ENCODE measurements around the gene LEFTY1.
"Not testable (repeated sequence)": the region's sequence is repeated elsewhere in the genome, so short reads cannot be mapped to it uniquely, and the experiment has no call there.

LEFTY1 gene

DNA sequence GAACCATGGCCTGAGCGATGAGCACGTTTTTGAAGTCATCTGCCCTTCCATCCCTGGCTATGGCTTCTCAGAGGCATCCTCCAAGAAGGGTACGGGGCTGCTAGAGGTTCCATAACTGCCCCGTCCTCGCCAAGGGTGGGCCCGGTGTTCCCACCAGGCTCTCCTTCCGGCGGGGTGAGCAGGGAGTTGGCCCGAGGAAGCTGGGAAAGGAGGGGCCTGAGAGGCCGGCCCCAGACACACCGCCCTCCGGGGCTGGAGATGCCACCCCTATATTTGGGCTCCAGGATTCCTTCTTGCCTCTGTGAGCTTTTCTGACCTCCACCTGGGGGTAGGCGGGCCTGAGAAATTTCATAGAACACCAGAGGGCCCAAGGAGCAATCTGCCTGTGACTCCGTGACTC, 50.2 kb downstream of the LEFTY1 start:
- no peak overlapping the region for H3K4me3 ChIP-seq (ENCODE audit: low read depth in 1 of 2, low read length in 1 of 2)
- peaks cover 18 to 22% of the 10 kb centered on the region in 2 experiments for H3K4me1 ChIP-seq (ENCODE audit: control insufficient read depth in 1 of 2, insufficient read depth in 1 of 2, low read depth in 1 of 2, low read length in 1 of 2)
- no peak for TF ChIP-seq CTCF (IDR thresholded peaks at IDR 0.05)

GRCh38 chr1:225836296-225836695, 52.6 kb downstream of the LEFTY1 start:
- H3K9me3 ChIP-seq; H3K4me3 ChIP-seq (ENCODE audit: low read depth in 1 of 2, low read length in 1 of 2); H3K27me3 ChIP-seq; H3K36me3 ChIP-seq: not testable (repeated sequence)
- peak overlapping the region; percentile 79 for H3K27ac ChIP-seq
- H3K4me1 ChIP-seq (ENCODE audit: control insufficient read depth in 1 of 2, insufficient read depth in 1 of 2, low read depth in 1 of 2, low read length in 1 of 2), result peaks cover 18 to 22% of the 10 kb centered on the region in 2 experiments

More for the DNA sequence above, 50.2 kb downstream of the LEFTY1 start:
- H3K27ac ChIP-seq, result no peak overlapping the region
- no peaks in the 10 kb centered on the region for H3K9me3 ChIP-seq
- H3K27me3 ChIP-seq, result no peaks in the 10 kb centered on the region
- peaks cover 6% of the 10 kb centered on the region for H3K36me3 ChIP-seq

All from neutrophil (primary cell).